Measurements from ENCODE around the gene ATXN7L1. TPM values are rescaled to one million over a fixed set of nuclear protein-coding genes. Genes with fewer than 3 reads are reported as not detected.

Gene ATXN7L1
- total RNA-seq, 1 experiment from 2014 or later = 38.5 TPM

DNA sequence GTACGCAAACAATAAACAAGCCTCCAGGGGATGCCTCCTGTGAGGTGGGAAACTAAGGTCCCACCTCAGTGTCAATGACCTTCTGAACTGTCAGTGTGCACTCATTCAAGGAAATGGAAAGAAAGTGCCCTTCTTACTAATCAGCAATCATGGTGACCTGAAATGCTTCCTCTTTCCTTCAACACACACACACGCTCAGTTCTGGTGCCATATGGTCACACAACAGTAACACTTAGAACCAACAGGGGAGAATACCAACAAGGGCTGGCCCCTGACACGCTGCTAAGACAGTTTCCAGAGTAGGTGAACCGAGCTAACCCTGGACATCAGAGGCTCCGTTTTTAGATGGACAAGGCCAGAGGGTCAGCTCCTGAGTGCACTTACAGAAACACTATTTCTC, 253.0 kb downstream of the ATXN7L1 start:
- Mint-ChIP-seq H3K36me3 (peaks cover 86% of the 10 kb centered on the region), H3K4me1 (peaks cover 9% of the 10 kb centered on the region), H3K4me3 (no peak overlapping the region), H3K9me3 (peaks cover 17% of the 10 kb centered on the region), H3K27me3 (ENCODE audit: low read depth) (0 out of 2 replicates have a peak, but pooled peaks cover 3% of the 10 kb centered on the region), H3K27ac (no peak overlapping the region)
- CTCF ChIA-PET = interaction anchor here (1.0 kb wide), 1 partner anchor 34 kb away, joined by 3 read pairs; no protein-coding TSS in a partner anchor
- ATAC-seq (no peak), DNase-seq (ENCODE audit: low spot score) (no peak)
- TF ChIP-seq ETV6 (CRISPR knock-in tag; IDR thresholded peaks at IDR 0.05) = no peak
- TF ChIP-seq ATF3 (CRISPR knock-in tag; conservative IDR thresholded peaks at IDR 0.05) = no peak
- no peak for TF ChIP-seq TEAD4 (CRISPR knock-in tag; IDR thresholded peaks at IDR 0.05)
- TF ChIP-seq KAT7 (CRISPR knock-in tag; IDR thresholded peaks at IDR 0.05; ENCODE audit: borderline replicate concordance) = no peak
- no peak for TF ChIP-seq NFE2L1 (CRISPR knock-in tag; IDR thresholded peaks at IDR 0.05)
- TF ChIP-seq ZNF416 (CRISPR knock-in tag; IDR thresholded peaks at IDR 0.05) = no peak
- TF ChIP-seq, protein P1, sequence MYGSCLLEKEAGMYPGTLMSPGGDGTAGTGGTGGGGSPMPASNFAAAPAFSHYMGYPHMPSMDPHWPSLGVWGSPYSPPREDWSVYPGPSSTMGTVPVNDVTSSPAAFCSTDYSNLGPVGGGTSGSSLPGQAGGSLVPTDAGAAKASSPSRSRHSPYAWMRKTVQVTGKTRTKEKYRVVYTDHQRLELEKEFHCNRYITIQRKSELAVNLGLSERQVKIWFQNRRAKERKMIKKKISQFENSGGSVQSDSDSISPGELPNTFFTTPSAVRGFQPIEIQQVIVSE (CRISPR knock-in tag; IDR thresholded peaks at IDR 0.05; ENCODE audit: borderline replicate concordance) = no peak
- no peak for TF ChIP-seq FOXP4 (CRISPR knock-in tag; IDR thresholded peaks at IDR 0.05)
- TF ChIP-seq, protein P2, sequence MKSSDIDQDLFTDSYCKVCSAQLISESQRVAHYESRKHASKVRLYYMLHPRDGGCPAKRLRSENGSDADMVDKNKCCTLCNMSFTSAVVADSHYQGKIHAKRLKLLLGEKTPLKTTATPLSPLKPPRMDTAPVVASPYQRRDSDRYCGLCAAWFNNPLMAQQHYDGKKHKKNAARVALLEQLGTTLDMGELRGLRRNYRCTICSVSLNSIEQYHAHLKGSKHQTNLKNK (CRISPR knock-in tag; IDR thresholded peaks at IDR 0.05) = no peak
- no peak for TF ChIP-seq MAX (CRISPR knock-in tag; IDR thresholded peaks at IDR 0.05)
- no peak for TF ChIP-seq ZNF138 (CRISPR knock-in tag; conservative IDR thresholded peaks at IDR 0.05)
- no peak for TF ChIP-seq ZNF121 (CRISPR knock-in tag; IDR thresholded peaks at IDR 0.05)
- no peak for TF ChIP-seq GRHL2 (CRISPR knock-in tag; IDR thresholded peaks at IDR 0.05; ENCODE audit: insufficient replicate concordance, severe bottlenecking)
- TF ChIP-seq PRRX2 (CRISPR knock-in tag; IDR thresholded peaks at IDR 0.05) = no peak
- TF ChIP-seq, protein P3, sequence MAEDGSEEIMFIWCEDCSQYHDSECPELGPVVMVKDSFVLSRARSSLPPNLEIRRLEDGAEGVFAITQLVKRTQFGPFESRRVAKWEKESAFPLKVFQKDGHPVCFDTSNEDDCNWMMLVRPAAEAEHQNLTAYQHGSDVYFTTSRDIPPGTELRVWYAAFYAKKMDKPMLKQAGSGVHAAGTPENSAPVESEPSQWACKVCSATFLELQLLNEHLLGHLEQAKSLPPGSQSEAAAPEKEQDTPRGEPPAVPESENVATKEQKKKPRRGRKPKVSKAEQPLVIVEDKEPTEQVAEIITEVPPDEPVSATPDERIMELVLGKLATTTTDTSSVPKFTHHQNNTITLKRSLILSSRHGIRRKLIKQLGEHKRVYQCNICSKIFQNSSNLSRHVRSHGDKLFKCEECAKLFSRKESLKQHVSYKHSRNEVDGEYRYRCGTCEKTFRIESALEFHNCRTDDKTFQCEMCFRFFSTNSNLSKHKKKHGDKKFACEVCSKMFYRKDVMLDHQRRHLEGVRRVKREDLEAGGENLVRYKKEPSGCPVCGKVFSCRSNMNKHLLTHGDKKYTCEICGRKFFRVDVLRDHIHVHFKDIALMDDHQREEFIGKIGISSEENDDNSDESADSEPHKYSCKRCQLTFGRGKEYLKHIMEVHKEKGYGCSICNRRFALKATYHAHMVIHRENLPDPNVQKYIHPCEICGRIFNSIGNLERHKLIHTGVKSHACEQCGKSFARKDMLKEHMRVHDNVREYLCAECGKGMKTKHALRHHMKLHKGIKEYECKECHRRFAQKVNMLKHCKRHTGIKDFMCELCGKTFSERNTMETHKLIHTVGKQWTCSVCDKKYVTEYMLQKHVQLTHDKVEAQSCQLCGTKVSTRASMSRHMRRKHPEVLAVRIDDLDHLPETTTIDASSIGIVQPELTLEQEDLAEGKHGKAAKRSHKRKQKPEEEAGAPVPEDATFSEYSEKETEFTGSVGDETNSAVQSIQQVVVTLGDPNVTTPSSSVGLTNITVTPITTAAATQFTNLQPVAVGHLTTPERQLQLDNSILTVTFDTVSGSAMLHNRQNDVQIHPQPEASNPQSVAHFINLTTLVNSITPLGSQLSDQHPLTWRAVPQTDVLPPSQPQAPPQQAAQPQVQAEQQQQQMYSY (CRISPR knock-in tag; IDR thresholded peaks at IDR 0.05) = no peak
- TF ChIP-seq, protein P4, sequence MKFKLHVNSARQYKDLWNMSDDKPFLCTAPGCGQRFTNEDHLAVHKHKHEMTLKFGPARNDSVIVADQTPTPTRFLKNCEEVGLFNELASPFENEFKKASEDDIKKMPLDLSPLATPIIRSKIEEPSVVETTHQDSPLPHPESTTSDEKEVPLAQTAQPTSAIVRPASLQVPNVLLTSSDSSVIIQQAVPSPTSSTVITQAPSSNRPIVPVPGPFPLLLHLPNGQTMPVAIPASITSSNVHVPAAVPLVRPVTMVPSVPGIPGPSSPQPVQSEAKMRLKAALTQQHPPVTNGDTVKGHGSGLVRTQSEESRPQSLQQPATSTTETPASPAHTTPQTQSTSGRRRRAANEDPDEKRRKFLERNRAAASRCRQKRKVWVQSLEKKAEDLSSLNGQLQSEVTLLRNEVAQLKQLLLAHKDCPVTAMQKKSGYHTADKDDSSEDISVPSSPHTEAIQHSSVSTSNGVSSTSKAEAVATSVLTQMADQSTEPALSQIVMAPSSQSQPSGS (CRISPR knock-in tag; IDR thresholded peaks at IDR 0.05; ENCODE audit: borderline replicate concordance, low read depth) = no peak
- TF ChIP-seq, protein P5, sequence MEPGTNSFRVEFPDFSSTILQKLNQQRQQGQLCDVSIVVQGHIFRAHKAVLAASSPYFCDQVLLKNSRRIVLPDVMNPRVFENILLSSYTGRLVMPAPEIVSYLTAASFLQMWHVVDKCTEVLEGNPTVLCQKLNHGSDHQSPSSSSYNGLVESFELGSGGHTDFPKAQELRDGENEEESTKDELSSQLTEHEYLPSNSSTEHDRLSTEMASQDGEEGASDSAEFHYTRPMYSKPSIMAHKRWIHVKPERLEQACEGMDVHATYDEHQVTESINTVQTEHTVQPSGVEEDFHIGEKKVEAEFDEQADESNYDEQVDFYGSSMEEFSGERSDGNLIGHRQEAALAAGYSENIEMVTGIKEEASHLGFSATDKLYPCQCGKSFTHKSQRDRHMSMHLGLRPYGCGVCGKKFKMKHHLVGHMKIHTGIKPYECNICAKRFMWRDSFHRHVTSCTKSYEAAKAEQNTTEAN (CRISPR knock-in tag; IDR thresholded peaks at IDR 0.05) = no peak
- POLR2A ChIA-PET = no interaction called here
